Right renal pelvis (tissue), 4 donors: ENCODE results near the gene SPATS2L. TPM values are rescaled to one million over a fixed set of nuclear protein-coding genes. Genes with fewer than 3 reads are reported as not detected.

Experiments
- DNase-seq, 4 donors: peaks; one replicate each; pipeline ENCODE4 v3.0.0-alpha.2; 2013; ENCODE audit warnings: low read depth in 4 of 4, low spot score in 3 of 4, missing footprints in 1 of 4
- polyA plus RNA-seq, 4 donors: library from polyadenylated mRNA; unstranded; fragments of 120-200 nt; gene quantifications; one replicate each; pipeline ENCODE4 v1.2.1, GENCODE V29; 2013; ENCODE audit not compliant: insufficient read length in 4 of 4

The SPATS2L gene
- polyA plus RNA-seq, 4 donors, result 135 to 145 (median 142) TPM

- DNase-seq, result no peak
Measured at GRCh38 chr2:200455958-200456421, 149.5 kb downstream of the SPATS2L start.

- DNase-seq, result no peak
Measured at GRCh38 chr2:200456567-200456966, 150.1 kb downstream of the SPATS2L start.

GRCh38 chr2:200459101-200459500 is 152.6 kb downstream of the SPATS2L start:
- DNase-seq, result no peak

GRCh38 chr2:200461846-200462710 is 155.6 kb downstream of the SPATS2L start:
- no peak for DNase-seq

- DNase-seq, result no peak
Measured at GRCh38 chr2:200463452-200463851, 157.0 kb downstream of the SPATS2L start.

GRCh38 chr2:200466425-200467418 is 160.2 kb downstream of the SPATS2L start:
- no peak for DNase-seq

GRCh38 chr2:200467806-200468681 is 161.6 kb downstream of the SPATS2L start:
- DNase-seq, result no peak

GRCh38 chr2:200469708-200470211 is 163.3 kb downstream of the SPATS2L start:
- no peak for DNase-seq

- no peak for DNase-seq
Measured at GRCh38 chr2:200470230-200470629, 163.7 kb downstream of the SPATS2L start.

- no peak for DNase-seq
Measured at GRCh38 chr2:200471324-200471848, 164.9 kb downstream of the SPATS2L start.

- no peak for DNase-seq
Measured at GRCh38 chr2:200471928-200472645, 165.6 kb downstream of the SPATS2L start.

- no peak for DNase-seq
Measured at GRCh38 chr2:200472853-200473464, 166.5 kb downstream of the SPATS2L start.

- no peak for DNase-seq
Measured at GRCh38 chr2:200475795-200476194, 169.3 kb downstream of the SPATS2L start.

GRCh38 chr2:200476836-200477235 is 170.3 kb downstream of the SPATS2L start:
- no peak for DNase-seq

- DNase-seq, result no peak
Measured at GRCh38 chr2:200477667-200478131, 171.2 kb downstream of the SPATS2L start.

- DNase-seq, result no peak
Measured at GRCh38 chr2:200479692-200480265, 173.3 kb downstream of the SPATS2L start.

GRCh38 chr2:200482194-200482593 is 175.7 kb downstream of the SPATS2L start:
- no peak for DNase-seq

- no peak for DNase-seq
Measured at GRCh38 chr2:200483729-200484198, 177.3 kb downstream of the SPATS2L start.
